WTC11 (cell line): ENCODE results near the gene TNKS2. TPM values are rescaled to one million over a fixed set of nuclear protein-coding genes. Genes with fewer than 3 reads are reported as not detected.
"Not testable (repeated sequence)": the region's sequence is repeated elsewhere in the genome, so short reads cannot be mapped to it uniquely, and the experiment has no call there.

Experiments
- ATAC-seq: fragments of 200-7000 bp; cut with Tn5 transposase; 2 replicates; pipeline ENCODE4 v1.10.0; 2021; ENCODE audit warnings: mild to moderate bottlenecking, moderate library complexity
- CTCF ChIA-PET: fragments of 300-600 bp; sonication (Branson Sonifier 250); formaldehyde crosslinking; loops from one replicate; lab custom pipeline; 2021; ENCODE audit warnings: antibody characterized with exemption; lab: Charles Lee
- POLR2A ChIA-PET: fragments of 350-600 bp; sonication (Branson Sonifier 250); formaldehyde crosslinking; loops from one replicate; lab custom pipeline; 2021; ENCODE audit warnings: antibody characterized with exemption; lab: Charles Lee
- DNase-seq: peaks from one replicate; pipeline ENCODE4 v3.0.0; 2021; ENCODE audit warnings: low spot score
- H3K27ac Mint-ChIP-seq: 2 replicates; pipeline ENCODE4 v1.8.0; 2021; ENCODE audit warnings: mixed read lengths
- H3K27me3 Mint-ChIP-seq: 2 replicates; pipeline ENCODE4 v1.8.0; 2021; ENCODE audit warnings: low read depth, mild to moderate bottlenecking, moderate library complexity, mixed read lengths
- H3K36me3 Mint-ChIP-seq: 2 replicates; pipeline ENCODE4 v1.8.0; 2021; ENCODE audit warnings: mixed read lengths
- H3K4me1 Mint-ChIP-seq: 2 replicates; pipeline ENCODE4 v1.8.0; 2022; ENCODE audit warnings: mixed read lengths
- H3K4me3 Mint-ChIP-seq: 2 replicates; pipeline ENCODE4 v1.8.0; 2021; ENCODE audit warnings: mild to moderate bottlenecking, moderate library complexity, mixed read lengths
- H3K9me3 Mint-ChIP-seq: 2 replicates; pipeline ENCODE4 v1.8.0; 2021; ENCODE audit warnings: mixed read lengths
- AR ChIP-seq: fragments of 250-450 bp; sonication (Bioruptor Pico); IDR thresholded peaks from 2 replicates; pipeline ENCODE4 v1.9.0; 2021; ENCODE audit warnings: mild to moderate bottlenecking
- CREM ChIP-seq: sonication (generic); formaldehyde crosslinking; IDR thresholded peaks from 2 replicates; pipeline ENCODE4 v1.8.1; 2022; ENCODE audit warnings: mild to moderate bottlenecking, missing genetic modification reagents, moderate library complexity
- FOXP4 ChIP-seq: sonication (generic); formaldehyde crosslinking; IDR thresholded peaks from 2 replicates; pipeline ENCODE4 v1.8.0; 2022; ENCODE audit warnings: mild to moderate bottlenecking, missing genetic modification reagents
- IRF1 ChIP-seq: sonication (generic); formaldehyde crosslinking; IDR thresholded peaks from 2 replicates; pipeline ENCODE4 v1.8.0; 2023; ENCODE audit warnings: missing genetic modification reagents
- OVOL2 ChIP-seq: fragments of 250-450 bp; sonication (Bioruptor Pico); IDR thresholded peaks from 2 replicates; pipeline ENCODE4 v1.9.0; 2021; ENCODE audit warnings: mild to moderate bottlenecking, borderline replicate concordance
- TCF7 ChIP-seq: sonication (generic); formaldehyde crosslinking; IDR thresholded peaks from 2 replicates; pipeline ENCODE4 v1.8.0; 2022; ENCODE audit warnings: mild to moderate bottlenecking, low read depth, missing genetic modification reagents, moderate library complexity
- TEAD1 ChIP-seq: sonication (generic); formaldehyde crosslinking; IDR thresholded peaks from 2 replicates; pipeline ENCODE4 v1.8.0; 2022; ENCODE audit warnings: mild to moderate bottlenecking, missing genetic modification reagents
- ZBTB21 ChIP-seq: sonication (generic); formaldehyde crosslinking; IDR thresholded peaks from 2 replicates; pipeline ENCODE4 v1.8.1; 2023; ENCODE audit warnings: mild to moderate bottlenecking, missing genetic modification reagents, borderline replicate concordance
- ZNF121 ChIP-seq: sonication (generic); formaldehyde crosslinking; IDR thresholded peaks from 2 replicates; pipeline ENCODE4 v1.8.0; 2023; ENCODE audit warnings: missing genetic modification reagents
- ZNF138 ChIP-seq: sonication (generic); formaldehyde crosslinking; conservative IDR thresholded peaks from 2 replicates; pipeline ENCODE4 v1.8.1; 2022; ENCODE audit warnings: mild to moderate bottlenecking, moderate library complexity, missing genetic modification reagents
- ZNF219 ChIP-seq: sonication (generic); formaldehyde crosslinking; IDR thresholded peaks from 2 replicates; pipeline ENCODE4 v1.8.0; 2023; ENCODE audit warnings: missing genetic modification reagents, mild to moderate bottlenecking, borderline replicate concordance
- ZNF425 ChIP-seq: fragments of 250-450 bp; sonication (Bioruptor Pico); conservative IDR thresholded peaks from 2 replicates; pipeline ENCODE4 v1.9.0; 2021; ENCODE audit warnings: mild to moderate bottlenecking
- total RNA-seq: library from RNA; stranded (reverse); gene quantifications from 3 replicates; pipeline ENCODE4 v1.2.3, GENCODE V29; 2021
- TF ChIP-seq, protein P1 (sequence below): fragments of 250-450 bp; sonication (Bioruptor Pico); IDR thresholded peaks from 2 replicates; pipeline ENCODE4 v2.1.2; 2022; ENCODE audit warnings: mild to moderate bottlenecking, moderate library complexity
- TF ChIP-seq, protein P2 (sequence below): sonication (generic); formaldehyde crosslinking; IDR thresholded peaks from 2 replicates; pipeline ENCODE4 v1.8.1; 2023; ENCODE audit warnings: mild to moderate bottlenecking, missing genetic modification reagents
- TF ChIP-seq, protein P3 (sequence below): fragments of 200-600 bp; IDR thresholded peaks from 2 replicates; pipeline ENCODE4 v1.8.0; 2022; ENCODE audit warnings: antibody characterized with exemption
- TF ChIP-seq, protein P4 (sequence below): sonication (generic); formaldehyde crosslinking; IDR thresholded peaks from 2 replicates; pipeline ENCODE4 v1.8.1; 2023; ENCODE audit warnings: mild to moderate bottlenecking, missing genetic modification reagents, moderate library complexity

The TNKS2 gene
- total RNA-seq, 1 experiment from 2014 or later, result 53.5 TPM

DNA sequence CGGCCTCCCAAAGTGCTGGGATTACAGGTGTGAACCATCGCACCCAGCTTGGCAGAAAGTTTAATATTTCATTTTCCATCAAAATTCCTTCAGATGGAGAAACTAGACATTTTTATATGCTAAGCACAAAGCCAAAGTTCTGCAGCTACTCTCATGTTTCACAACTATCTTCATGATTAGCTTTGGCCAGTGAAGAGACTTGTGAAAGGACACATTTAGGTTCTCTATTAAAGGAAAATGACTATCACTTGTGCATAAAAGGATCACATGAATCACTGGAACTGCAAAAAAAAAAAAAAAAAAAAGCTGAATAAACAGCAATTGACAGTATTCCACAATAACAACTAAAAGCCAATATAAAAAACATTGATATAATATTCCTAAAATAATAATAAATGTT, 94.8 kb downstream of the TNKS2 start:
- ChIA-PET CTCF (no interaction called here), POLR2A (no interaction called here)
- no peak for DNase-seq
- Mint-ChIP-seq H3K36me3 (peaks cover 8% of the 10 kb centered on the region), H3K9me3 (peaks cover 14% of the 10 kb centered on the region), H3K4me1 (peaks cover 21% of the 10 kb centered on the region), H3K27me3 (no peaks in the 10 kb centered on the region), H3K27ac (no peak overlapping the region), H3K4me3 (no peak overlapping the region)
- no peak for ATAC-seq
- TF ChIP-seq CREM (CRISPR knock-in tag), result no peak
- TF ChIP-seq TEAD1, result no peak
- no peak for TF ChIP-seq ZNF425
- TF ChIP-seq IRF1 (CRISPR knock-in tag), result no peak
- TF ChIP-seq, protein P1, sequence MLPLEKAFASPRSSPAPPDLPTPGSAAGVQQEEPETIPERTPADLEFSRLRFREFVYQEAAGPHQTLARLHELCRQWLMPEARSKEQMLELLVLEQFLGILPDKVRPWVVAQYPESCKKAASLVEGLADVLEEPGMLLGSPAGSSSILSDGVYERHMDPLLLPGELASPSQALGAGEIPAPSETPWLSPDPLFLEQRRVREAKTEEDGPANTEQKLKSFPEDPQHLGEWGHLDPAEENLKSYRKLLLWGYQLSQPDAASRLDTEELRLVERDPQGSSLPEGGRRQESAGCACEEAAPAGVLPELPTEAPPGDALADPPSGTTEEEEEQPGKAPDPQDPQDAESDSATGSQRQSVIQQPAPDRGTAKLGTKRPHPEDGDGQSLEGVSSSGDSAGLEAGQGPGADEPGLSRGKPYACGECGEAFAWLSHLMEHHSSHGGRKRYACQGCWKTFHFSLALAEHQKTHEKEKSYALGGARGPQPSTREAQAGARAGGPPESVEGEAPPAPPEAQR (CRISPR knock-in tag), result no peak
- no peak for TF ChIP-seq ZNF219 (CRISPR knock-in tag)
- TF ChIP-seq OVOL2 (CRISPR knock-in tag), result no peak
- TF ChIP-seq ZNF121 (CRISPR knock-in tag), result no peak
- no peak for TF ChIP-seq AR
- no peak for TF ChIP-seq TCF7 (CRISPR knock-in tag)
- no peak for TF ChIP-seq ZBTB21
- no peak for TF ChIP-seq FOXP4
- TF ChIP-seq, protein P2, sequence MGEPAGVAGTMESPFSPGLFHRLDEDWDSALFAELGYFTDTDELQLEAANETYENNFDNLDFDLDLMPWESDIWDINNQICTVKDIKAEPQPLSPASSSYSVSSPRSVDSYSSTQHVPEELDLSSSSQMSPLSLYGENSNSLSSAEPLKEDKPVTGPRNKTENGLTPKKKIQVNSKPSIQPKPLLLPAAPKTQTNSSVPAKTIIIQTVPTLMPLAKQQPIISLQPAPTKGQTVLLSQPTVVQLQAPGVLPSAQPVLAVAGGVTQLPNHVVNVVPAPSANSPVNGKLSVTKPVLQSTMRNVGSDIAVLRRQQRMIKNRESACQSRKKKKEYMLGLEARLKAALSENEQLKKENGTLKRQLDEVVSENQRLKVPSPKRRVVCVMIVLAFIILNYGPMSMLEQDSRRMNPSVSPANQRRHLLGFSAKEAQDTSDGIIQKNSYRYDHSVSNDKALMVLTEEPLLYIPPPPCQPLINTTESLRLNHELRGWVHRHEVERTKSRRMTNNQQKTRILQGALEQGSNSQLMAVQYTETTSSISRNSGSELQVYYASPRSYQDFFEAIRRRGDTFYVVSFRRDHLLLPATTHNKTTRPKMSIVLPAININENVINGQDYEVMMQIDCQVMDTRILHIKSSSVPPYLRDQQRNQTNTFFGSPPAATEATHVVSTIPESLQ, result no peak
- no peak for TF ChIP-seq ZNF138 (CRISPR knock-in tag)
- TF ChIP-seq, protein P3, sequence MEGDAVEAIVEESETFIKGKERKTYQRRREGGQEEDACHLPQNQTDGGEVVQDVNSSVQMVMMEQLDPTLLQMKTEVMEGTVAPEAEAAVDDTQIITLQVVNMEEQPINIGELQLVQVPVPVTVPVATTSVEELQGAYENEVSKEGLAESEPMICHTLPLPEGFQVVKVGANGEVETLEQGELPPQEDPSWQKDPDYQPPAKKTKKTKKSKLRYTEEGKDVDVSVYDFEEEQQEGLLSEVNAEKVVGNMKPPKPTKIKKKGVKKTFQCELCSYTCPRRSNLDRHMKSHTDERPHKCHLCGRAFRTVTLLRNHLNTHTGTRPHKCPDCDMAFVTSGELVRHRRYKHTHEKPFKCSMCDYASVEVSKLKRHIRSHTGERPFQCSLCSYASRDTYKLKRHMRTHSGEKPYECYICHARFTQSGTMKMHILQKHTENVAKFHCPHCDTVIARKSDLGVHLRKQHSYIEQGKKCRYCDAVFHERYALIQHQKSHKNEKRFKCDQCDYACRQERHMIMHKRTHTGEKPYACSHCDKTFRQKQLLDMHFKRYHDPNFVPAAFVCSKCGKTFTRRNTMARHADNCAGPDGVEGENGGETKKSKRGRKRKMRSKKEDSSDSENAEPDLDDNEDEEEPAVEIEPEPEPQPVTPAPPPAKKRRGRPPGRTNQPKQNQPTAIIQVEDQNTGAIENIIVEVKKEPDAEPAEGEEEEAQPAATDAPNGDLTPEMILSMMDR, result no peak
- TF ChIP-seq, protein P4, sequence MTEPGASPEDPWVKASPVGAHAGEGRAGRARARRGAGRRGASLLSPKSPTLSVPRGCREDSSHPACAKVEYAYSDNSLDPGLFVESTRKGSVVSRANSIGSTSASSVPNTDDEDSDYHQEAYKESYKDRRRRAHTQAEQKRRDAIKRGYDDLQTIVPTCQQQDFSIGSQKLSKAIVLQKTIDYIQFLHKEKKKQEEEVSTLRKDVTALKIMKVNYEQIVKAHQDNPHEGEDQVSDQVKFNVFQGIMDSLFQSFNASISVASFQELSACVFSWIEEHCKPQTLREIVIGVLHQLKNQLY (CRISPR knock-in tag), result no peak

GRCh38 chr10:91894261-91894685, 96.0 kb downstream of the TNKS2 start:
- ATAC-seq, result not testable (repeated sequence)

More at GRCh38 chr10:91894261-91894685, 96.0 kb downstream of the TNKS2 start:
- Mint-ChIP-seq H3K4me1 (peaks cover 15% of the 10 kb centered on the region), H3K9me3 (peaks cover 14% of the 10 kb centered on the region)
- H3K4me3 Mint-ChIP-seq, CTCF ChIA-PET, DNase-seq, H3K27ac Mint-ChIP-seq, POLR2A ChIA-PET, H3K27me3 Mint-ChIP-seq, H3K36me3 Mint-ChIP-seq: not testable (repeated sequence)
